Activated gamma-delta T cell treated with Interleukin-2 at 50 U/mL for 16 hours (primary cell): ENCODE measurements around the gene BCAS2.
"Not testable (repeated sequence)": the region's sequence is repeated elsewhere in the genome, so short reads cannot be mapped to it uniquely, and the experiment has no call there.

Experiments
- DNase-seq: peaks from one replicate; pipeline ENCODE4 v3.0.0-alpha.2; 2020

The BCAS2 gene

DNA sequence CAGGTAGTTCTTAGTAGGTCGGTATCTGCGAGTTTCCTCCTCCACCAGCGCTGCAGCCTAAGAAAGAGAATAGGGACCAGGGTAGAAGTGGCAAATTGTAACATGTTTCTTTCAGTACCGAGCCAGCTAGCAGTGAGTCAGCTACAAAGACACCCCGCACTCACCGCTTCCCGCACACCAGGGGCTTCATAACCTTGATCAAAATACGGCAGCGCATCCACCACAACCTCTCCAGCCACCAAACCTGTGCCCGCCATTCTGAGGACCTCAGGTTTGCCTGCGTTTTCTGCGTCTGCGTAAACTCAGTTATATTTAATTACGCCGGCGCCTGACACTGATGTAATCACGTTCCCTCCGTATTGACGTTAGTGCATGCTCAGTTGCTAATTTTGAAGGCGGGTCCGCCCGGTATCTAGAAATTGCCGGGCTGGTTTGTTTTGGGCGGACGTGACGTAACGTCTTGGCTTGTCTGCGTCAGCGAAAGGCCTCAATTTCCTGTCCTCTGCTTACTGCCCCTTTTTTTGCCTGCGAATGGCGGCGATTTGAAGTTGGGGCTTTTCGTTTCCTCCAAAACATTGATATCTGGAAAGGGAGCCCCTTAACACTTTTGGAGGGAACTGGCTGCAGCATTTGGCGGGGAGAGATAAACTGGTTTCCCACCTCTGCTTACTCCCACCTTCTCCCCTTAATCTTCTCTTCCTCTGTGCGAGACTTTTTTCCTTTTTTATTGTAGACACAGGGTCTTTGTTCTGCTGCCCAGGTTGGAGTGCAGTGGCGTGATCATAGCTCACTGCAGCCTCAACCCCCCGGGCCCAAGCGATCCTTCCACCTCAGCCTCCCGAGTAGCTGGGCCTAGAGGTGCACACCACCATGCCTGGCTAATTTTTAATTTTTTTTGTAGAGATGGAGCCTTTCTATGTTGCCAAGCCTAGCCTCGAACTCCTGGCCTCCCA, at the start of gene BCAS2:
Gene BCAS2, minus strand, starts transcription at position 281 of the 953 bp plus-strand sequence. Its CDS starts 24 bp downstream, at position 257.
- peak; percentile 94 for DNase-seq

DNA sequence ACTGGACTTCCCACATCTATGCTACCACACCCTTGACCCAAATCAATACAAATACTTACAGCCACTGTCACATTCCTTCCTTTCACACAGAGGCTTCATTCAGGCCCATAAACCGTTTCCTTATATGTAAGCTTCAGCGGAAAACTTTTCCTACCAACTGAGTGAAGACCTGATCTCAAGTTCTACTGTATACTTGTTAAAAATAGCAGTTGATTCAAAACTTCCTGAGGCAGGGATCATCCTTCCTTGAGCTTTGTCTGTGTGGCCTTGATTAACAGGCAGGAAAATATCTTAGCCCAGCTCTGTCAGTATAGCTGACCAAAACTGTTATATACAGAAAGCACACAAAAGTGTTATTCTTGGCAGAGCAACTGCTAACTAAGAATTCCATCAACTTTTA, 45.7 kb upstream of the BCAS2 start:
- DNase-seq, result no peak

DNA sequence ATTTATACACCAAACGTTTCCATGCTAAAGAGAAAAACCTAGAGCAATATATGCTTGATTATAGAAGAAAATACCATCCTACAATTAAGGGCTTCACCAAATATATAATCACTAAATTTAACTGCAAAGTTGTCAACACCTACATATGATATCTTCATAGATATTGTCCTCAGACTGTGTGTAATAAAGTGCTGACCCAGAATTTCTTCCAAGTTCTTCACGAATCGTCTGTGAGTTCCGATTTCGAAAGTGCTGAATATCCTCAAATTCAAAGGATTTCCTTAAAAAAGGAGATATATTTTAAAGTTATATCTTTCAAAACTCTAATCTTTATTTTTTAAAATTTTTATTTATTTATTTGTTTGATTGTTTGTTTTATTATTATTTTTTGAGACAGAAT, 41.9 kb upstream of the BCAS2 start:
- no peak for DNase-seq

DNA sequence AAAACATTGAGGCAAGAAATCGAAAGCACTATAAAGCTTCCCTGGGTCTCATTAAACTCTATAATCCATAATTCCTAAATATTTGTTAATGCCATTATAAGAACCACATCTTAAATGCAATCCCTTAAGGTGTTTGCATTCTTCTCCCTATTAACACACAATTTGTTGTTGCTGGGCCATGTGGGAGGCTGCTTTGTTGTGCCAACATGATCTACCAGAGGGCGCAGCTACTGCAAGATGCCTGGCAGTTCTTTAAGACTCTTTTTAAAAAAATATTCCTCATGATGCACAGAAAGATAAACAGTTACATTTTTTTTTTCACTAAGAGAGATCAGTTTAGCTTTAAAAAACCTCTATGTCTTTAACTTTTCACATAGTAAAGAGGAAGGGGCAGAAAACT, 39.0 kb upstream of the BCAS2 start:
- DNase-seq, result no peak

DNA sequence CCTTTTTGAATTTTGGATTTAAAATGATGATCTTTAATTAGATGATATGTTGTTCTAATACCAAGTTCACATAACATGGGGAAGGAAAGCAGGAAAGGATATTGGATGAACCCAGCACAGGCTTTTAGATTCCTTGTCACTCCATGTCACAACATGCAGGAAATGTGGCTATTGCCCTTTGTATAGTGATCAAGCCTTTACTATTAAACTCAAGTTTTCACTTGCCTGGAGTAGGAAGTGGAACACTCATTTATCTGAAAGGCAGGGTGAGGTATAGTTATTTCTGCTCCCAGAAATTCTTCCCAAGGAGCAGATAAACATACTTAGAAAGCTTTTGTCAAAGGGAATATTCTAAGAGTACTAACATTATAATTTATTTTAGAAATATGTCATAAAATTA, 37.2 kb upstream of the BCAS2 start:
- no peak for DNase-seq

DNA sequence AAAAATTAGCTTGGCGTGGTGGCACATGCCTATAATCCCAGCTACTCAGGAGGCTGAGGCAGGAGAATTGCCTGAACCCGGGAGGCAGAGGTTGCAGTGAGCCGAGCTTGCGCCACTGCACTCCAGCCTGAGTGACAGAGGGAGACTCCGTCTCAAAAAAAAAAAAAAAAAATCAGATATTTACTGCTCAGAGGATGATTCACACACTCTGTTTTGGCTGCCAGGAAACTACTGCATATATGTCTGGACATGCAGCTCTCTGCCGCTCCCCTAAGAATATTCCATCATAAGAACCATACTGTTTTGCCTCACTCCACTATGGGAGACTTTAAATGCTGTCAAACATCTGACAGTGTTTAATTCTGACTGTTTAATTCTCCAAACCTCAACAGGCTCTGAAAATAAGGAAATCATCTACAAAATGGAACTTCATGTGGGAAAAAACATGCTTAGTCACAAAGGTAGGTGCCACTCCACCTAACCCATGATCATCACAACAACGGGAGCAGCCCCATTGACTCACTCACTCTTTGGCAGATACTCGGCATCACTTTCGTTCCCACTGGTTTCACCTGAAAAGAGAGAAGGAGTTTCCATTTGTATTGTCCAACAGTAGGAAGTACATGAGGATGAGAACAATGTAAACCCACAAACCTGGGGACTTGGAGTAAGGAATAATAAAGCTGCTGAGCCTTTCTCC, 29.3 kb upstream of the BCAS2 start:
- DNase-seq, result no peak

DNA sequence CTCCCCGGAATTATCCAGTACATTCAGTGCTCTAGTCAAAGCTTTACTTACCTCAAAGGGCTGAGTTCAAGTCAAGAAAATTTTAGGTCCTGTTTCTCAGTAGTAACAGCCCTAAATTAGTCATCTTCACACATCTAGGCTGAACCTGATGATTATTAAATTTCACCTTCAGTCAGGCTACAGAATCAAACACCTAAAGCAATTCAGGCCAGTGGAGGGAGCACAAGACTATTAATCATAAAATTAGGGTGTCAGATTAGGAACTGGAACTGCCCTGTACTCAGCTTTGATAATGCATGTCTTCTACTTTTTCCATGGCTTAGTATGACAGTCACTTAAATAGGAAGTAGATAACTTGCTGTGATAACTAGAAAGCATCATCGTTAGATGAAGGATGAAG, 28.4 kb upstream of the BCAS2 start:
- DNase-seq, result no peak

DNA sequence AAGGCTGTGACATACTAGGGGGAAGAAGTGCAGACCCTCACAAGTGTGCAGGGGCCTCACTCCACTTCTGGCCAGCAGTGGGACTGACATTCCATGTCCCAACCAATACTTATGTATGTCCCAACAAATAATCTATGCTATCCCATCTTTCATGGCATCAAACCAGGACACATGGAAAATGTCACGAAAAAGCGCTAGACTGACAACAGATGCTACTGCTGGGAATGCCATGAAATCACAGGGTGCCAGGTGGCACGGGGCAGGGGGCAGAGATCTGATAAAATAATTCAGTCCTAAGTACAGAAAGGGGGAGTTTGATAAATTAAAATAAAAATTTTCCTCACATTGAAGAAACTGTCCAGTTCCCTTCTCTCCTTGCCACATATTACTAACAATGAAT, 27.6 kb upstream of the BCAS2 start:
- DNase-seq, result no peak

DNA sequence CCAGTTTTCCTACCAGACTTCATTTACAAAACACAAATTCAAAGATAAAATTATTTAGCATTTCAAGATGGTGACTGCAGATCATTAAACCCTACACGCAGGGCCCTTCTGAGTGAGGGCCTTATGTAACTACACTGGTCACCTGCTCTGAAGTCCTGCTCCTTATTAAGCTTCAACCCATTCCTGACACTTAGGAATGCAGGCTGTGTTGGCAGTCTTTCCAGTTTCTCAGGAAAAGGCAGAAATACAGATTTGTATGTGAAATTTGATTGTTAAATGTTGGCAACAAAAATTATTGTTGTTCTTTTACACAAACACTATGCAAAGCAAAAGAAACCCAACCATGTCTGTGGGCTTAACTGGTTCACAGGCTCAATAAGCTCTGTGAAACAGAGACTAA, 25.8 kb upstream of the BCAS2 start:
- DNase-seq, result no peak

DNA sequence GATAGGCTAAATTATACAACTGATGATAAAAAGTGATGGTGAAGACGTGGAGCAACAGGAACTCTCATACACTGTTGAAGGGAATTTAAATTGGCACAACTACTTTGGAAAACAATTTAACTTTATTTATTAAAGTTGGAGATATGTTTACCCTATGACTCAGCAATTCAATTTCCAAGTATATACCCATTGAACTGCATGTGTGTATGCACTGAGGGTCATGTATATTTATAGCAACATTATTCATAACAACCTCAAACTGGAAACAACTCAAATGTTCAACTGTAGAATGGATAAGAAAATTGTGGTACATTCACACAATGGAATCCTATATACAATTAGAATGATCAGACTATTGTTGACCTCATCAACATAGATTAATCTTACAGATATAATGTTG, 16.5 kb upstream of the BCAS2 start:
- no peak for DNase-seq

DNA sequence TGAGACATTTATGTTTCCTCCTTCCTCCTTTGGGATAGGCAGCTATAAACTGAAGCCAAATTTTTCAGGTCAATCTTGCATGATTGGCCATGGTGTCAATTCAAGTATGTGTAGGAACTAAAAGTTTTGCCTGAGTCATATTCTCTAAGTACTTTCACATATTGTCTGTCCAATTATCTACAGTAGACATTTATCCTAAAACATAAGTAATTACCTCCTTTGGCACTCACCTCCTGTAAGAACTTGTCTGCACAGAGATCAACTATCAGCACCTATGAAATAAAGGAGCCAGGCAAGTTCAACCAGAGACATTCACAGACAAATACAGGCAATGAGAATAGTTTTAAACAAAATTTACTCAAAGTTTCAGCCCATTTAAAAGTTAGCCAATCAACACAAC, 14.2 kb upstream of the BCAS2 start:
- DNase-seq, result no peak

DNA sequence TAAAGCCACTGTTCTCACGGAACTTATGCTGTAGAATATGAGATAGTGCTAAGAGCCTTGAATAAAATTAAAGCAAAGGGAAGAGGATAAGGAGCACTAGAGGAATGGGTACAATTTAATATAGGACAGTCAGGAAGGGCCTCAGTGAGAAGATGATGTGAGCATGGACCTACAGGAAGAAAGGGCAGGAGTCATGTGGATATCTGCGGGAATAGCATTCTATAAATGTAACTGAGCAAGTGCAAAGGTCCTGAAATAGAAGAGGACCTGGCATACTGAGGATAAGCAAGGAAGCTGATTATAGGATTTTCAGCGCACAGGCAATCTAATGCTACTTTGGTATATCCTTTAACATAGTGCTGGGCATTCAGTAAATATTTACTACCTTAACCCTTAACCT, 12.6 kb upstream of the BCAS2 start:
- DNase-seq, result no peak

DNA sequence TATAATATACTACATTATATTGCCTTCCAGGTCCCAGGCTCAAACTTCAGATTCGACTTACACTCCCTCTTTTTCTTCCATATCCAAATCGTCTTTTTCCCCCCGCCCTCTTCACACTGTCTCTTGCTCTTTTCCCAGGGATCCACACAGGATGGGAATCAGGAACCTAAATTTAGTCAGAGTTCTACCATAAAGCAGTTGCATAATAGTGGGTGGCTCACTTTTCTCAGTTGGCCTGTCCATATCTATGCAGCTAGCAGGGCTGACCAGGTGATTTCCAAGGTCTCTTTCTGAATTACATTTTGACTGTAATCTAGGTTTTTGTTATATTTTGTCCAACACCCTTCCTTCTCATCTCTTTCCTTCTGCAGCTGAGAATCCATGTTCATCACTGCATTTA, 7.7 kb upstream of the BCAS2 start:
- no peak for DNase-seq

DNA sequence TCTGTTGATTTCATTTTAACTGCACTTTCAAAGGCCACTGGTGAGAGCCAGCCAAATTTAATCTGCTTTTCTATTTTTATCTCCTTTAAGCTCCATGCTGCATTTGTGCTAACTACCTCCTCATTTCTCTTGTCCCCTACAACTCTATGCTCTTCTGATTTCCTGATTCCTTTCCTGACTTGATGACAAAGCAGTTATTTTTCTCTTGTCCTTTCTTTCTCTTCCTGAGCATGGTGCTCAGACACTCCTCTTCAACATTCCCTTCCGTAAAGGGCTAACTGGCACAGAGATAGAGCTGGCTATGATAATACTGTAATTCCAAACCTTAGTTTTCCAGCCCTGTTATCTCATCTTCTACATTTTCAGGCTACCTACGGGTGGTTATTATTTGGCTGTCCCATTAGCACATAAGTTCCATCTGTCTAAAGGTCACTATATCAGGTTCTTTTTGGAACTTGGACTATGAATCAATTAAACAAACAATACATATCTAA, 6.8 kb upstream of the BCAS2 start:
- DNase-seq, result no peak

DNA sequence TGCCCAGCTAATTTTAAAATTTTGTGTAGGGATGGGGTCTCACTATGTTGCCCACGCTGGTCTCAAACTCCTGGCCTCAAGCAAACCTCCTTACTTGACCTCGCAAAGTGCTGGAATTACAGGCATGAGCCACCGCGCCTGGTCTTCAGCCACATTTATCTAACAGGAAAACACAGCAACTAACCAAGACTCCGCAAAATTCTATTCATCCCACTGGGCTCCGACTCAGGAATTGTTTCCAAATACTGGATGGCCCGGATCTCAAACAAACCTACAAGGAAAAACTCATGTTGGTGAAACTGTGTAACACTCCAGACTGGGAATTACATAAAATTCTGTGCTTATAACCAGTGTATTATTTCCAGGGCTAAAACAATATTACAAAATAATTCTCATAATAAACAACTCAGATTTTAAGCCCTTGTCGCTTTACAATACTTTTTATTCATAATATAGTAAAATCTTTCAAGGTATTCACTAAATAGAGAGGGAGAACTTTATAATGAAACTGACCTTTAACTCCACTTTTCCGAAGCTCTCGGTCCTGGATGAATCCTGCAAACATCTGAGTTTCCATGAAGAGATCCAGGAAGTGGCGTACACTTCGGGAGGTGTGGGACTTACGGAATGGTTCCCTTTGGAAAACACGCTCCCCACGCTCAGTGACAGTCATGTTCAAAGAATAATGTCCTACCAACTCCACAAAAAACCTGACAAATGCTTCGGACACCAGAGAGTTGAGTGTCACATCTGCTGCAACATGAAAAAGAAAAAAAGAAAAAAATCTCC, 6.0 kb upstream of the BCAS2 start:
- no peak for DNase-seq

DNA sequence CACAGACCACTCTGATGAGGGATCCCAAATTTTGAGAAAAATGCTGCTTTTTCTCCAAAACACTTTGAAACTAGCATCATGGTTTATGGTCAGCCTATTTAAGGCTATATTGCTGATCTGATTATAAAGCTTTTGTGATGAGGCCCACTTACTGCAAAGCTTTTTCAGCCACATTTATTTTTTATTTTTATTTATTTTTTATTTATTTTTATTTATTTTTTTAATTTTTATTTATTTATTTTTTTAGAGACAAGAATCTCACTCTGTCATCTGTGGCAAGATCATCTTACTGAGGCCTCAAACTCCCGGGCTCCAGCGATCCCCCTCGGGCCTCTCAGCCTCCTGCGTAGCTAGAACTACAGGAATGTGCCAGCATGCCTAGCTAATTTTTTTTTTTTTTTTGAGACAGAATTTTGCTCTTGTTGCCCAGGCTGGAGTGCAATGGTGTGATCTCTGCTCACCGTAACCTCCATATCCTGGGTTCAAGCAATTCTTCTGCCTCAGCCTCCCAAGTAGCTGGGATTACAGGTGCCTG, 5.2 kb upstream of the BCAS2 start:
- no peak for DNase-seq

DNA sequence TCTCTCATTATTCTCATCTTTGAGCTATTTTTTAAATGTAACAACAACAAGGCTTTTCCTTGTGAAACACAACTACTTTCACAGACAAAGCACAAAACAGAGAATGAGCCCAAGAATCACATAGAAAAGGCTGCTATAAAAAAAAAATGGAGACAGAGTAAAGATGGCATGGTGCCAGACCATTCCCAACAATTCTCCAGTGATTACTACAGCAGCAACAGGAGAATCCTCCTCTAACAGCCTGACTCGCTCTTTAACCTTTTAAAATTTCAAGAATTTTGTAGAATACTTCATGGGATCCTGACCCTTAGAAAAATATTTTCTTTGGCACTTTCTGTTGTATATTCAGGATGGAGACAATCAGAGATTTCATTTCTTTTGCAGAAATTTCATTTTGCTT, 3.8 kb upstream of the BCAS2 start:
- no peak for DNase-seq

DNA sequence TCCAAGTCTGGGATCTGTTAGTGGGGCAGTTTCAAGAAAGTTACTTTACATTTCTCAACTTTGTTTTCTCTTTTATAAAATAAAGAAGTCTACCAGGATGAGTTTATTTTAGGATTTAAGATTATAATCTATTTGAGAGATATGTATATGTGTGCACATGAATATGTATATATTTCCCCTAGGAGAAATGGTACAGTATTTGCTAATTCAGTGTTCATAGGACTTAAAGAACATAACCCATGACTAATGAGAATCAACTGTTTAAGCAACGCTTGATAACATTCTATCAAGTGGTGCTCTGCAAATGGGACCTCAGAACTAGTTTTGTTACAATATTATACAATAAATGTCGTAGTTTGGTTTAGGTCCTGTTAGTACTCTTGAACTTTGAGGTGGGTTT, 7.0 kb downstream of the BCAS2 start:
- no peak for DNase-seq

DNA sequence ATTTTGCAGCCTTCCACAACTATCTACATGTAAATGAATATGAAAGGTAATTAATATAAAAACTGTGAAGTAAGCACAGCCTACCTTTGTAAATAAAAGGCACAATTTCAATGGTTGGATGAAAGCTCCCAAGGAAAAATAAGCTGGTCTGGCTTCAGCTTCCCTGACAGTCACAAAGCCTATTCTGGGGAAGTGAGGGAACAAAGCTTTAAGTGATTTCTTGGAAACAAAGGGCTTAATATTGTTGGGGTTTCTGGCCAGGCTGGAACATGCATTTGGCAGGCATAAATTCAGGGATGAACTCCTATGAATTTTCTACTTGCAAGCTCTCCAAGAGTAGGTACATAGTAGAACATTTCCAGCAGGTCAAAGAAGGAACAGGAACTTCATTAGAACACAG, 17.3 kb downstream of the BCAS2 start:
- no peak for DNase-seq

DNA sequence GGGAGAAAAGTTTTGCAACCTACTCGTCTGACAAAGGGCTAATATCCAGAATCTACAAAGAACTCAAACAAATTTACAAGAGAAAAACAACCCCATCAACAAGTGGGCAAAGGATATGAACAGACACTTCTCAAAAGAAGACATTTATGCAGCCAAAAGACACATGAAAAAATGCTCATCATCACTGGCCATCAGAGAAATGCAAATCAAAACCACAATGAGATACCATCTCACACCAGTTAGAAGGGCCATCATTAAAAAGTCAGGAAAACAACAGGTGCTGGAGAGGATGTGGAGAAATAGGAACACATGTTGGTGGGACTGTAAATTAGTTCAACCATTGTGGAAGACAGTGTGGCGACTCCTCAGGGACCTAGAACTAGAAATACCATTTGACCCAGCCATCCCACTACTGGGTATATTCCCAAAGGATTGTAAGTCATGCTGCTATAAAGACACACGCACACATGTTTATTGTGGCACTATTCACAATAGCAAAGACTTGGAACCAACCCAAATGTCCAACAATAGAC, 18.4 kb downstream of the BCAS2 start:
- not testable (repeated sequence) for DNase-seq

DNA sequence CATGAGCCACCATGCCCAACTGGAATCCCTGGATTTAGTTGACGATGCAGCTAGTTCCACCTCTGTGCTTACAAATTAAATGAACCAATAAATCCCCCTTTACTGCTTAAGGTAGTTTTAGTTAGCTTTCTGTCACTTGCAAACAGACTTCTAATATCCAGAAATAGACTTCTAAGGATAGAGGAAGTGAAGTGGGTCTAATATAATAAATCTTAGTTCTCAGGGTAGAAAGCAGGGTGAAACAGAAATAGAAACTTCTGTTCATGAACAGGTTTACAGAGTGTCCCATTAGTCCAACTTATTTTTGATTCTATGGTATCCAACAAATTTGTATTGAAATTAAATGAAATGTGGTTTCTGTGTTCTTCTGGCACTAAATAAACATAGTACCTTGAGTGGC, 20.1 kb downstream of the BCAS2 start:
- no peak for DNase-seq

DNA sequence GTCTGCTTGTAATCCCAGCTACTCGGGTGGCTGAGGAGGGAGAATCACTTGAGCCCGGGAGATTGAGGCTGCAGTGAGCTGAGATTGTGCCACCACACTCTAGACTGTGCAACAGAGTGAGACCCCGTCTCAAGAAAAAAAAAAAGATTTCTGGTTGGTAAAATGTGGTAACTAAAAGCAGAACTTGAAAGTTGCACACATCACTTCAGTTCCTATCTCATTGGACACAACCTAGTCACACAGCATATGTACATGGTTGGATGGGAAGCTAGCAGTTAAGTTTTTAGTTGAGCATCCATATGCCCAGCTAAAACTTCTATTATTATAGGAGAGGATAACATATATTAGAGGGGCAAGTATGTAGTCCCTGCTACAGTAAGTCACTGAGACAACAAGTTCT, 22.1 kb downstream of the BCAS2 start:
- no peak for DNase-seq

DNA sequence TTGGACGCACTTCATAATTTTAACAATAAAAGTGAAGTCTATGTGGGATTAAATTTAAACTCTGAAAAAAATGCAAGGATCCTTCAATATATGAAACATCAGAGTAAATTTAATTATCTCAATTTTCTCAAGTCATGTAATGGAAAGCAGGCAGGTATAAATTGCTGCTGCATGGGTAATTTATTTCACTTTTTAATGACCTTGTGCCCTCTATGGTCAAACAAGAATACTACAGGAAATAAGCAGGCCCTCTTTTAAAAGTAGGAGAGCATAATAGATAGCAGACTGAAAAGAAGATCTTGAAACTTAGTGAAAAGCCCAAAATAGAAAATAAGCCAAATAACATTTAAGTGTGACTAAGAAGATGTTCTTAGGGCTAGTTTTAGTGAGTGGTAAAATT, 22.9 kb downstream of the BCAS2 start:
- no peak for DNase-seq
